Fibroblast of villous mesenchyme (primary cell): ENCODE results near the gene CAB39L. TPM values are rescaled to one million over a fixed set of nuclear protein-coding genes. Genes with fewer than 3 reads are reported as not detected.

Source experiments
- DNase-seq: peaks from one replicate; pipeline ENCODE4 v3.0.0-alpha.2; 2010; ENCODE audit warnings: low read depth
- H3K4me3 ChIP-seq: 2 replicates; pipeline ENCODE4 v1.5.1; 2011; ENCODE audit warnings: low read depth, mild to moderate bottlenecking, low read length
- total RNA-seq: library from RNA; depleted of rRNA; stranded (reverse); fragments of >200 nt; gene quantifications from 2 replicates; pipeline ENCODE4 v1.2.3, GENCODE V29; 2012
- TF ChIP-seq, protein P1 (sequence below): IDR thresholded peaks from 2 replicates; pipeline ENCODE4 v1.5.1; 2012; ENCODE audit warnings: low read depth, mild to moderate bottlenecking, low read length; ENCODE audit not compliant: insufficient read depth

Gene CAB39L
- total RNA-seq, 1 donor = 15.1 TPM

DNA sequence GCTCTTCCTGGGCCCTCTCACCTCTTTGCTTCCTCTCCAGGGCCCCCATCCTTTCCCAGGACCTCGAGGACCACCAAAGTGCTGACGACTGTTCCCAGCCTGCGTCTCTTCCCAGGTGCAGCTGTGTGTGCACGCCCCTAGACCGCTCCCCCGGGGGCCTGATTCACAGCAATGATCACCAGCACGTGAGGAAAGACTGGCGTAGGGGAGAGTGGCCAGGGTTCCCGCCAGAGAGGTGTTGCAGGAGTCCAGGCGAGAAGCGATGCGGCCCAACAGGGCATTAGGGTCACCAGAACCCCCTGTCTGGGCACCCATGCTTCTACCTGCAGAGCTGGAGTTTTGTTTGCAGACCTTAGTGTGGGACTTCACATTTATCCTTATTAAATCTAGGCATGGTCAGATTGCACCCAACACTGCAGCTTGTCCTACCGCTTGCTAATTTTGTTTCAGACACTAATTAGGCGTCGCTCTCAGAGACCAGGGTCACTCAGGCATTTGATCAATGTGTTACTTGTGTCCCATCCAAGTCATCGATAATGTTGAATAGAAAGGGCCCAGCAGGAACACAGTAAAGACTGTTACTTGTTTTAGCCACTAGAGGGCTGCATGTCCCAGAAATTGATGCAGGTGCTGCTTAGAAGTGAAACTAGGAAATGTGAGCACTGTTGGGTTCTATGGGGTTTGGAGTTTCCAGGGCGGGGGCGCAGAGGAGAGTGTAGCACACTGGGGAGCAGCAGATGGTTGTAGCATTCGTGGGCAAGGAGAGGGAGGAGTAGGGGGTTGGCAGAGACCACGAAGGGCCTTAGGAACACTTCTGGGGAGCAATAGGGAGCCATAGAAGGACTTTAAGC, 142.9 kb downstream of the CAB39L start:
- peak overlapping the region; percentile 39 for H3K4me3 ChIP-seq
- TF ChIP-seq, protein P1, sequence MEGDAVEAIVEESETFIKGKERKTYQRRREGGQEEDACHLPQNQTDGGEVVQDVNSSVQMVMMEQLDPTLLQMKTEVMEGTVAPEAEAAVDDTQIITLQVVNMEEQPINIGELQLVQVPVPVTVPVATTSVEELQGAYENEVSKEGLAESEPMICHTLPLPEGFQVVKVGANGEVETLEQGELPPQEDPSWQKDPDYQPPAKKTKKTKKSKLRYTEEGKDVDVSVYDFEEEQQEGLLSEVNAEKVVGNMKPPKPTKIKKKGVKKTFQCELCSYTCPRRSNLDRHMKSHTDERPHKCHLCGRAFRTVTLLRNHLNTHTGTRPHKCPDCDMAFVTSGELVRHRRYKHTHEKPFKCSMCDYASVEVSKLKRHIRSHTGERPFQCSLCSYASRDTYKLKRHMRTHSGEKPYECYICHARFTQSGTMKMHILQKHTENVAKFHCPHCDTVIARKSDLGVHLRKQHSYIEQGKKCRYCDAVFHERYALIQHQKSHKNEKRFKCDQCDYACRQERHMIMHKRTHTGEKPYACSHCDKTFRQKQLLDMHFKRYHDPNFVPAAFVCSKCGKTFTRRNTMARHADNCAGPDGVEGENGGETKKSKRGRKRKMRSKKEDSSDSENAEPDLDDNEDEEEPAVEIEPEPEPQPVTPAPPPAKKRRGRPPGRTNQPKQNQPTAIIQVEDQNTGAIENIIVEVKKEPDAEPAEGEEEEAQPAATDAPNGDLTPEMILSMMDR = peak; percentile 93
- peak; percentile 82 for DNase-seq

DNA sequence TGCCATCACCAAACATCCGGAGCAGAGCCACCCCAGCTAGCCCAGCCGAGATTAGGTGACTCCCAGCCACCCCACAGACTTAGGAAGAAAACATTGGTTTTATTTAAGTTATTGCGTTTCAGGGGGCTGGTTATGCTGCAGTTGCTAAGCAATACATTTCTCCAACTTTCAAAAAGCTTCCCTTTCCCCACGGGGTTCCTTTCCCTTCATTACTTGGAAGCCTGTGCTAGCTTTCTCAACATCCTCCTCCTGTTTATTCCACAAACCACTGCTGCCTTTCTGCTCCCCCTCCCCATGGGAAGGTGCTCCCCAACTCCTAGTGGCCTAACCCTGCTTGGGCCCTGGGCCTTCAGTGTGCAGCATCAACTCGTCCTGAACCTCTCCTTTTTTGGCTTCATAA, 143.6 kb downstream of the CAB39L start:
- TF ChIP-seq, protein P1 = no peak
- no peak for DNase-seq
- no peak overlapping the region for H3K4me3 ChIP-seq

DNA sequence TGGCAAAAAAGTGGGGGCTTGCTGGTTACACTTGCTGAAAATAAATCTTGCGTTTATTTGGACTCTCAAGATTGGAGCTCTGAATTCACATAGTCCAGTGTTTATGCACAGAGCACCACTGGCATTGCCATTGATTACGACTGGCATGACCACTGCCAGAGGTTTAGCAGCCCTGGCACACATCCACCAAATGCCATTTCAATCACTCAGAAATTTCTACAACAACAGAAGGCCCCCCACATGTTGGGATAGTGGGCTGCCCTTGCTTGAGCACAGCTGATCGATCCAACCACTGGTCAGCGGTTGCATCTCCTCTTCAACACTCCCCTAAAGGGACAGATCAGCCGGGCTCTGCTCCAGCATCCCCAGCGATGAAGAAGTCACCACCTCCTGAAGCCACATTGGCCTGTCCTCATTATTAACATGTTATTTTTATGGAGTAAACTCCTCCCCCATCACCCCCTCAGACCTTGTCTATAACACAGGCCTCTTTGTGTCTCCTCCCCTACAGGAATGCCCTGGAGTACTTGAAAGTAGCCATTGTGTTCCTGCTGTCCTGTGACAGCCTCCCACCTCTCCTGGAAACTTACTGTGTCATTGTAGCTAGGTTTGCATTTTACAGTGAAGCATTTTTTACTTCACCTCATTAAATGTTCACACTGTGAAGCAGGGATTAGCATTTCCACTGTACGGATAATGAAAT, 144.8 kb downstream of the CAB39L start:
- H3K4me3 ChIP-seq = no peak overlapping the region
- TF ChIP-seq, protein P1 = no peak
- DNase-seq = no peak

DNA sequence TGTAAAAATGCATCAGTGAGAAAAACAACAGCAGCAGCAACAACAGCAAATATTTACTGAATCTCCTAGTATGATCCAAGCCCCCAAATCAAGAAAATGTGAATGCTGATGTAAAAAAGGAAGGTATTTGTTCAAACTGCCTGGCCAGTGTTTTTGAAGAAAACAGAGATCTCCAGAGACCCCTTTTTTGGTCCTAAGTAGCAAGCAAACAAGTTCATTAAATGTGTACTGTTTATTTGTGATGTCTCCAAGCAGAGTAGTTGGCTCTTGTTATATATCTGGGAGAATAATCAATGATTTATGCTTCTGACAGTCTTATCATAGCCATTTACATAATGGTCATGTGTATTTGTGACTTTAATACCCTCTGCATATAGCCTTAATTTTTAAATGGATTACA, 145.4 kb downstream of the CAB39L start:
- no peak for DNase-seq
- TF ChIP-seq, protein P1 = no peak
- H3K4me3 ChIP-seq = no peak overlapping the region

DNA sequence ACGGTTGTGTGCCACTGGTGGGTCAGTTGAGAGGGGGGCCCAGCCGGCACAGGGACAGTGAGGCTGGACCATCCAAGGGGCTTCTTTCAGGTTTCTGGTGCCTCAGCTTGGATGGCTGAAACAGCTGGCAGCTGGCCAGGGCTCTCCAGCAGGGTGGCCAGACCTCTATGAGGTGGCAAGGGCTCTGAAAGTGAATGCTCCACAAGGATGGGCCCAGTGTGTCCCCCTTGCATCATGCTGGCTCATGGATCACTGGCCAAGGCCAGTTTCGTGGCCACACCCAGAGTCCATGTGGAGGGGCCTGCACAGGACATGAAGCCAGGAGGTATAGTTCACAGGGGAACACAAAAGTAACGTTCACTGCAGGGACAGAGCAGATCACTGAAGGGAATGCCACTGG, 146.5 kb downstream of the CAB39L start:
- H3K4me3 ChIP-seq = no peak overlapping the region
- TF ChIP-seq, protein P1 = no peak
- DNase-seq = no peak

DNA sequence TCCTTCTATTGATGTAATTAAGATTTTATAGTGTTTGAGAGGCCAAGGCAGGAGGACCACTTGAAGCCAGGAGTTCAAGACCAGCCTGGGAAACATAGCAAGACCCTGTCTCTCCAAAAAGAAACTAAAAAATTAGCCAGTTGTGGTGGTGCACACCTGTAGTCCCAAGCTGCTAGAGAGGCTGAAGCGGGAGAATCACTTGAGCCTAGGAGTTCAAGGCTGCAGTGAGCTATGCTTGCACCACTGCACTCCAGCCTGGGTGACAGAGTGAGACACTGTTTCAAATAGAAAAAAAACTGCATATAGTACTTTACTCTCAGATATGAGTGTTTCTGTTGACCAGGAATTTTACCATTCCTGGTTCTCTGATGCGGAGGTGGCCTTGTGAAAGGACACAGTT, 147.2 kb downstream of the CAB39L start:
- no peak for DNase-seq
- H3K4me3 ChIP-seq = no peak overlapping the region
- TF ChIP-seq, protein P1 = no peak
